T-helper 22 cell (primary cell): ENCODE data around the gene MLF1.
"Not testable (repeated sequence)": the region's sequence is repeated elsewhere in the genome, so short reads cannot be mapped to it uniquely, and the experiment has no call there.

Experiments used
- DNase-seq: peaks from one replicate; pipeline ENCODE4 v3.0.0-alpha.2; 2020; ENCODE audit warnings: low read depth

MLF1 gene, protein sequence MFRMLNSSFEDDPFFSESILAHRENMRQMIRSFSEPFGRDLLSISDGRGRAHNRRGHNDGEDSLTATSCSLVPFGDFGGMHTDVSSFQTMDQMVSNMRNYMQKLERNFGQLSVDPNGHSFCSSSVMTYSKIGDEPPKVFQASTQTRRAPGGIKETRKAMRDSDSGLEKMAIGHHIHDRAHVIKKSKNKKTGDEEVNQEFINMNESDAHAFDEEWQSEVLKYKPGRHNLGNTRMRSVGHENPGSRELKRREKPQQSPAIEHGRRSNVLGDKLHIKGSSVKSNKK

DNA sequence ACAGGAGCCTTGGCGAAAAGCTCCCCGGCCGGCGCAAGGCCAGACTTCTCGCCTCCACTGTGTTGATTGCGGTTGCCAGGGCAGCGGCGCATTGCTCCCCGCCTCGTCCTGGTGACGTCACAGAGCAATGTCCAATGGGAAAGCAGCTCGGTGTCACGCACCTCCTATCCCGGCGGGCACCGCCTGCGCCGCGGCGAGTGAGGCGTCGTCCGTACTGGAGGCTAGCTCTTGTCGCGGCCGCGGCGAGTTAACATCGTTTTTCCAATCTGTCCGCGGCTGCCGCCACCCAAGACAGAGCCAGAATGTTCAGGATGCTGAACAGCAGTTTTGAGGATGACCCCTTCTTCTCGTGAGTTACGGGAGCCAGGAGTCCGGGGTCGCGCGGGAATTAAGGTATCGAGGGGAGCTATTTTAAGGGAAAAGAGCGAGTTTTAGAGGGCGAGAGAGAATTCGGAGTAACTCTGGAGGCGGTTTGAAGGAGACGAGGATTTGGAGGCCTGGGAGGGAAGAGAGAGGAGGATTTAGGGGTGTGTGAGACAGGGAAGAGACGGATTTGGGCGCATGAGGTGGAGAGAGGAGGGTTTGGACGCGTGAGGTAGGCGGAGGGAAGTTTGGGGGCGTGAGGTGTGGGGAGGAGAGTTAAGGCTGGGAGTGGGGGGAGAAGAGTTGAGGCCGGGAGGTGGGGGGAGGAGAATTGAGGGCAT is at the start of gene MLF1:
MLF1 (plus strand) TSS at position 196 of the 704 bp plus-strand sequence; CDS start at position 303, 107 bp downstream.
- DNase-seq = peak; percentile 67

DNA sequence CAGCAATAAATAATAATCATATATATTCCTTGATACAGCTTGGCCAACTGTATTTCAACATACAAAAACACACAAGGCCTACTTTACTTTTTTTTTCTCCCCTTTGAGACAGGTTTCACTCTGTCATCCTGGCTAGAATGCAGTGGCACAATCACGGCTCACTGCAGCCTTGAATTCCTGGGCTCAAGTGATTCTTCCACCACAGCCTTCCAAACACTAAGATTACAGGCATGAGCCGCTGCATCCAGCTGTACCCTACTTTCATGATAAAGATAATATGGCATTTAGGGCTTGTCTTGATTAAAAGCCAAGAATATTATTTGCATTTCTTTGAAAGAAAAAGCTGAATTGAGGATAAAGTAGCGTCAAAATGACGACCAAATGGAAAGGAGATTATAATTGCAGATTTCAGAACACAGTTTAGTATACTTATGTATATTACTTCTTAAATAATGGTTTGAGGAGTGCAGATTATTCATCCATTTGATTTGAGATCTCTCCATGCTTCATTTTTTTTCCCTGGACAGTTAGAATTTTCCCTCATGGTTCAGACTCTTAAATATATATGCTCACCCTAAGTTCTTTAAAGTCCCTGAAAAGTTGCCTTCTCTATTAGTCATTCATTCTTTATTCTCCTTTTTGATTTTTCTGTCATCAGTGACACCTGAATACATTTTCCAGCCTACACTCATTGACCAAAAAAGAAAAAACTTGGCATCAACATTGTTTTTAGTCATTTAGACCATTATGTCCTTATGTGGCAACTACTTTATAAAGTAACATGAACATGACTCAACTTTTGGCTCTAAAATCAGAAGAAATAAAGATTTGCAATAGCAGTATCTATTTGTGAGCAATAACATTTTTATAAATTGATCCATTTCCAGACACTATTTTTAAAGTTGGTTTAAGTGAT is 48.5 kb upstream of the MLF1 start:
- no peak for DNase-seq

DNA sequence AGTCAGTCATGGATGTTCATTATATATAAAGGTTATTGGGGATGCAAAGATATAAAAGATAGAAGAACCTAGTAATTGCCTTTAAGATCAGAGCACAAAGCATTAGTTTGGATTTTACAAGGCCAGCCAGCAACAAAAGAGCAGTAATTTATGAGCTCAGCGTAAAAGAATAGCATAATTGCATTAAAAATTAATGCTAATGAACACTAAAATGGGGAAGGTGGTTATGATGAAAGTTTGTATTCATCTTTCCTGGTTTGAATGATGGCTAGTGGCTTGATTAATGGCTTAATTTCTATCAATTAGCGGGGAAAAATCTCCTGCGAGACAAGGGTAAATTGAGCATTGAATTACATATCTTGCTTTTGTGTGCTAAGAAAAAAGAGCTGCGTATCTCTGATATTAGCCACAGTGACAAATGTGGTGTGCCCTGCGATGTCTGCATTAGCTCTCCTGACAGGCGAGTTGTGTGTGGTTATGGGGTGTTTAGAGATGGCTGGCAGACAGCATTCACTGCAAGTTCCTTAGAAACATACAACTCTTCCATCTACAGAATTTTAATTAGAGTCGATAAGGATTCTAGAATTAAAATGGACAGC is 42.8 kb upstream of the MLF1 start:
- DNase-seq = no peak

DNA sequence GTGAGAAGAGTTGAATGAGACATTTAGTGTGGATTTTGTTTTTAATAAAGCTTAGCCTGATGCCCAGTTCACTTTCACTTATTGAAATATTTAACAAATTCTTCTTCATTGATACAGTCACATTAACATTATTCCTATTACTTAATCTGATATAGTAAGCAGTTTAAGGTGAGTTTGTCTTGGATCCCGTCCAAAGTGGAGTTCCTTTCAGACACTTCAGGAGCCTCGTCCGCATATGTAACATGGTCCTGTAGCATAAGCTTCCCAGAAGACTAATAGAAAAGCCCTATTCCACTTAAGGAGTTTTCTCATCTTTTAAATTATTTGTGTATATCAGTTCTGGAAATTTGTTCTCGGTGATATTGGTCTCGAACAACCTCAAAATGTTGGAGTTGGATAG is 39.7 kb upstream of the MLF1 start:
- DNase-seq = no peak

DNA sequence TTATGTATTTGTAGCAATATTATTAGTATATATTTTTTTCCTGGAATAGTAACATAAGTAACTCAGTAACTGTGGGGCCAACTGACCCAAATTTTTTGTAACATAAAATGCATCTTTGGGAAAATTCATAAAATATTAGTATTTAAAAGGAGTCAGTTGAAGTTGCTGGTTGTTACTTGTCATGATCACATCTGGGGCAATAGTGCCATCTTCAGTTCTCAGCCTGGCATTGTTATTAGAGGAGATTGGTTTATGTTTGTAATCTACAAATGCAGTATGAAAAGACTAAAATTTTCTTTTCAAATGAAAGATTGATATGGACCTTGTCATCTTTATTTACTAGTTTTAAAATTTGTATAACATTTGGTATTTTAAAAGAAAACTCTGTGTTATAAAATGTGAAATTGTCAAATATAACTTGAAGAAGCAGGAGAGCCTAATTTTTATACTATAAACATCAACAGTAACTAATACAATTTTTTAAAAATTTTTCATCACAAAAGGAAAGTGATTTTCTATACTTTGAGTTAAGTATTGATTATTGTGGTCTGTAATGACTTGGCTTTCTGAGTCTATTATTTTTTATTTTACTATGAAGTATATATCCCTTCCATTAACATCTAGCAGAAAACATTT is 38.8 kb upstream of the MLF1 start:
- no peak for DNase-seq

DNA sequence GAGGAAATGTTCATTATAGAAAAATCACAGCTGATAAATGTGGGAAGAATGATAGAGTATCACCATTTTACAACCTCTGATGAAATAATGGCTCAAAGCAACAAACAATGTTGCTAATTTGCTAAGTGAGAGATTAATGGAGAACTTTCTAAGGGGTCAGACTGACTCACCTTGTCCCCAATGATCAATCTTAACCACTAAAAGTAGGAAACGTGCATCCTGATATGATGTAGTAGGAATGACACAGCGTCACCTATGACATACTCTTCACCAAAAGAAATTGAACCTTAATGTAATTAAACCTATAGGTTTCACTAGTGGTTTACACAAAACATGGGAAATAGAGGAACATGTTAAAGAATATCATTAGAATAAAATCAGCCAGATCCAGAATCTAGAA is 35.1 kb upstream of the MLF1 start:
- DNase-seq = no peak

DNA sequence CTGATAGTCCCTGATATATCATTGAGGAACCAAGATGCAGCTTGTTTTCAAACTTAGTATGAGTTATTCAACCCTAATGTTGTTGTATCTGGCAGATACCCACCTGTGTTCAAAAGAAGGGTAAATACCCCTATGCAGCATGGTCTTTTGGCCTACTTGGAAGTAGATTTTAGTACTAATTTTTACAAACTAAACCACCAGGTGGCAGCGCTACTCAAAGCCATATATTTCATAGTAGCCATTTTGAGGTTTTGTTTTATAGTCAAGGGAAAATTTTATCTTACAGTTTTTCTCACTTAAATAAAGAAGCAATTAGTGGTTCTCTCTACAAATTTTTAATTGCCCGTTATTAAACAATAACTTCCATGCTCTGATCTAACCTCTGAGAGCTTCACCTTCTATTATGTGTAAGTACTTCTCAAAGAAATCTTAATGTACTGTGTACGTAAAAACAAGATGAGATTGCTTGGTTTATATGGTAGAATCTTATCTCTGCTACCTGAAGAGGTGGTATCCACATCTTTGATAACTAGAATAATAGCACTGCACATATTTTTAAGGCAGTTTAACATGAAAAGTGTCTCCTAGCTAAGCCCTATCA is 31.5 kb upstream of the MLF1 start:
- no peak for DNase-seq

DNA sequence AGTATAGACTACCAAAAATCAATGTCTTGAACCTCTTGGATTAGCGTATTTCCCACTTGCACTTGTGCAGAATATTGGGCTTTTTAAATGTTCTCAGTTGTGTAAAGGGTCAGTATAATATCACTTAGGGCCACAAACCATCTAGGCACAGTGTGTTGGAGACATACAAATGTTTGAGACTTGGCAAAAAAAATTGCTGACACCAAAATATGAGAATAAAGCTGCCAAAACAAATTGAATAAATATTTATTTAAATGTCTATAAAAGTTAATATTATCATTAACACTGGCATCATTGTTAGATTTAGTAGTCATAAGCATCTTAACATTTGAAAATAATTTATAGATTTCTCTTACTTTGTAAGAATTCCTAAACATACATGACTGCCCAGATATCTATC is 30.9 kb upstream of the MLF1 start:
- DNase-seq = no peak

DNA sequence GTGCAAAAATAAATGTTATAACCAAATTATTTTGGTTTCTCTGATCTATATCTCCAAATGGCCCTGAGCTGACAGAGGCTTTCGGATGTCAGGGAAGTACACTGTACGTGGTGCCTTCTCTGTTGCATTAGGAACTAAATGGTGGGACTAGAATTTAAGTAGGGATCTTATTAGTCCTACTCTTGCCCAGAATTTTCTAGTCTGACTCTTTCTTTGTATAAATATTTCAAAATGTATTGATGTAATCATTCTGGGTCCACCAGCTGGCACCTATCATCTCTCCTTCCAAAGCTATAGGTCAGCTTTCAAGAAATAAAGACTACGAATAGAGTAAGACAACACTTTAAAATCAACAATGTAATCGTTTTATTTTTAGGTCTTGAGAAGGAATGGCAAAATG is 22.3 kb upstream of the MLF1 start:
- no peak for DNase-seq

DNA sequence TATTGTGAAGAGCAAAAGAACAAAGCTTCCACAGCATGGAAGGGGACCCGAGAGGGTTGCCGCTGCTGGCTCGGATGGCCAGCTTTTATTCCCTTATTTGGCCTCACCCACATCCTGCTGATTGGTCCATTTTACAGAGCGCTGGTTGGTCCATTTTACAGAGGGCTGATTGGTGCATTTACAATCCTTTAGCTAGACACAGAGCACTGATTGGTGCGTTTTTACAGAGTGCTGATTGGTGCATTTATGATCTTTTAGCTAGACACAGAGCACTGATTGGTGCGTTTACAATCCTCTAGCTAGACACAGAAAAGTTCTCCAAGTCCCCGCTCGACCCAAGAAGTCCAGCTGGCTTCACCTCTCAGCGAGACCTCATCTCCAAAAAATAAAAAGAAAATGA is 21.1 kb upstream of the MLF1 start:
- not testable (repeated sequence) for DNase-seq

DNA sequence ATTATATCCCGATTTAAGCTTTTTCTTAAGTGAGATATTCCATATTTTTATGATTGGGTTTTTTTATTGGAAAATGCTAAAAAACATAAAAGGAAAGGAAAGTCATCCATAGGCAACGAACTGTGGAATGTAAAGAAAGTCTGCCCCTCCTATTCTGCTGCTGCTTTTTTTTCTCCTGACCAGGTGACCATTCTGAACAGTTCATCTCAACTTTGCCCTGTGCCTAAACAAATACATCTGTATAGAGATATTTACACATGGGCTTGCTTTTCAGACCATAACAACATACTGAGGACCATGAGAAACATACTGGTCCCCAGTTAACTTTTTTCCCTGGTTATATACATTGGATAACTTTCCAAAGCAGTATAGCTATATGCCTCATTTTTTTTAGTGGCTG is 18.9 kb upstream of the MLF1 start:
- DNase-seq = no peak

DNA sequence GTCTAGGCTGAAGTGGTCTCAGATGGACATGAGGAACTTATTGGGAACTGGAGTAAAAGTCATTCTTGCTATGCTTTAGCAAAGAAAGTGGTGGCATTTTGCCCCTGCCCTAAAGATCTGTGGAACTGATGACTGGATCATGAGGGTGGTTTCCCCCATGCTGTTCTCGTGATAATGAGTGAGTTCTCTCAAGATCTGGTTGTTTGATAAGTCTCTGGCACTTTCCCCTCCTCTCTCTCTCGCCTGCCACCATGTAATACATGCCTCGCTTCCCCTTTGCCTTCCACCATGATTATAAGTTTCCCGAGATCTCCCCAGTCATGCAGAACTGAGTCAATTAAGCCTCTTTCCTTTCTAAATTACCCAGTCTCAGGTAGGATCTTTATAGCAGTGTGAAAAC is 11.5 kb upstream of the MLF1 start:
- no peak for DNase-seq

DNA sequence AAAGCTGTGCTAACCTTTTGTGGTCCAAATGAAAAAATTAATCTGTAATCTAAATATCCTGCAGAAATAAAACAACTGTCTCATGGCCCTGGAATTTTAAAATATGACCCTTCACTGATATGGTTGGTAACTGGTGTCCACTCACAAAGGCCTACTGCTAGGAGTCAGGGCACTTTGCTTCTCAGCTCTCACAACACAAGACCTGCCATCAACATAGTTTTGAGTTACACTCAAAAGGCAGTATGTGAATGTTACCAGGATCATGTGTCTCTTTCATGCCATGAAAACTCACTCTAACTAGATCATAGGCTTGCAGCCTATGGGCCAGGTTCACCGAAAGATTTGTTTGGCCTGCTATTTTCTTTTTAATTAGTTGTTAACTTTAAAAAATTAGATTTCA is 10.0 kb upstream of the MLF1 start:
- no peak for DNase-seq

DNA sequence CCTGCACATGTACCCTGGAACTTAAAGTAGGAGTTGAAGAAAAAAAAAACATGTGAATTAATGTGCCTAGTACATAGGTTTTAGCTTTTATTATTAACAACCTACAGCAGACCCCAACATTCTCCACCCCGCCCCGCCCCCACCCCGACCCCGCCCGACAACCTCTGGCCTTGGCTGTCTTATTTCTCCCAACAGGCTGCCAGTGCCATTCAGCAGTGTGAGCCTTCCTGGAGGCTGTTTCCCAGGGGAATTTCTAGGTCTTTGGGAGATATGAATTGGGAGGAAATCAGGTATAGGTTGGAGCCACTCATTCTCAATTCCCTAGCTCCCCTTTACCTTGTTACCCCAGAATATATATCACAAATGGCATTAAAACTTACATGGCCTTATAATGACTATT is 8.3 kb upstream of the MLF1 start:
- no peak for DNase-seq

DNA sequence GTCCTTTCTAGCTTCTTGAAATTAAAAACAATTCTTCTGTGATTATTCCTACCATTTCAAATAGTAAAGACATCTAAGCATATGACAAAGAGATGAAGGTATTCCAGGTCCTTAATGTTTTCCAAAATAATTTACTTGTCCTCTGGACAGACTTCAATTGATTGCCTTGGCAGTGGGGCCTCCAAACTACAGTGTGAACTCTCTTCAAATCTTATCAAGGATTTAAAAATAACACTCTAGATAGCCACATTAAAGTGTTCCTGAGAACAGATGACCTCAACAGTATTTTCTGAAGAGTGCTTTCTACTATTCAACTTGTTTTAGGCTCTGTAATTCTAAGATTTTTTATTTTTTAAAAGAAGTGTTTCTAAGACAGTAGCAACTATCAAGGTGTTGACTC is 7.9 kb upstream of the MLF1 start:
- no peak for DNase-seq

DNA sequence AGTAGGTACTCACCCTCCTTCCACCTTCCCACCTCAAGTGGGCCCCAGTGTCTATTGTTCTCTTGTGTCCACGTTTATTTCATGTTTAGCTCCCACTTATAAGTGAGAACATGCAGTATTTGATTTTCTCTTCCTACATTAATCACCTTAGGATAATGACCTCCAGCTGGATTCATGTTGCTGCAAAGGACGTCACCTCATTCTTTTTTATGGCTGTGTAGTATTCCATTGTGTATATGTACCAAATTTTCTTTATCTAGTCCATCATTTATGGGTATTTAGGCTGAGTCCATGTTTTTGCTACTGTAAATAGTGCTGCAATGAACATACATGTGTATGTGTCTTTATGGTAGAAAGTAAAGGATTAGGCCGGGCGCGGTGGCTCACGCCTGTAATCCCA is 5.9 kb upstream of the MLF1 start:
- no peak for DNase-seq

DNA sequence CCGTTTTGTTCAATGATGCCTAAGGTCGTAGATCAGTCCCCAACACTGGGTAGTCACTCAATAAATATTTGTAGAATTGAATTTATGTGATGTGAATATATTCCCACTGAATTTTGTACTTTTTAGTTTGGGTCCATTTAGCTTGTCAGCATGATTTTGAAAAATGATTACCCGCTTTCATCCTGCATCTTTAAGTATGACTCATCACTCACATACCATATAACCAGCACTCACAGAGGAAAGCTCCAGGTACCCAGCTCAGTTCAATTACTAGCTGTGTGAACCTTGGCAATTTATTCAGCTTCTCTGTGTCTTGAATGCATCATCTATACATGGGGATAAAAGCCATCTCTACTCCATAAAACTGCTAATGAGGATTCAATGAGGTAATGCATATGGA is 2.2 kb upstream of the MLF1 start:
- no peak for DNase-seq

DNA sequence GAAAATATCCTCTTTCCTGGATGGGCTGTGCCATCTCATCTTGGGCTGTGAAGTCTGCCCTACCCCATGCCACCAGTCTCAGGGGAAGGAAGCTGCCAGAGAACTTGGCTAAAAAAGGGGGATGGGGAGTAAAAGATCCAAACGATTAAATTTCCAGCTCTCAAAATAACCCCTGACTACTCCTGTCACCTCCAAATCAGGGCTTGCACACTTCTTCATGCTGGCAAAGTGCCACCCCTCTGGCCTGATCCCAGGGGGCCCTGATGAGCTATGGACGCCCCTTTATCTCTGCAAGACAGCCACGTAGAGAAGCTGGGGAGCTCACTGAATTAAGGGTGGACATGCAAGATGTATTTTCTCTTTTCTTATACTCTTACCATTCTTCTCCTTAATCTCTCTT is 1.2 kb upstream of the MLF1 start:
- no peak for DNase-seq

DNA sequence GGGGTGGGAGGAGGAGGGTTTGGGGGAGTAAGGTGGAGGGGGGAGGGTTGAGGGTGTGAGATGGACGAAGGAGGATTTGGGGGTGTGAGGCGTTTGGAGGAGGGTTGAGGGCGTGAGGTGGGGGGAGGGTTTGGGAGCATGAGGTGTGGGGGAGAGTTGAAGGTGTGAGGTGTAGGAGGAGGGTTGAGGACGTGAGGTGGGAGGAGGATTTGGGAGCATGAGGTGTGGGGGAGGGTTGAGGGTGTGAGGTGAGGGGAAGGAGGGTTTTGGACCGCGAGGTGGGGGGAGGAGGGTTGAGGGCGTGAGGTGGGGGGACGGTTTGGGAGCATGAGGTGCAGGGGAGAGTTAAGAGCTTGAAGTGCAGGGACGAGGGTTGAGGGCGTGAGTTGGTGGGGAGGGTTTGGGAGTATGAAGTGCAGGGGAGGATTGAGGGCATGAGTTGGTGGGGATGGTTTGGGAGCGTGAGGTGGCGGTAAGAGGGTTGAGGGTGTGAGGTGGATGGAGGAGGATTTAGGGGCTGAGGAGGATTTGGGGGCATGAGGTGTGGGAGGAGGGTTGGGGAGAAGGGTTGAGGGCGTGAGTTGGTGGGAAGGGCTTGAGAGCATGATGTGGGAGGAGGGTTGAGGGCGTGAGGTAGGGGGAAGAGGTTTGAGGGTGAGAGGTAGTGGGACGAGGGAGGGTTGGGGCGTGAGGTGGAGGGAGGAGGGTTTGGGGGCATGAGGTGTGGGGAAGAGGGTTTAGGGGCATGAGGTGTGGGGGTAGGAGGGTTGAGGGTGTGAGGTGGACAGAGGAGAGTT is 1.2 kb downstream of the MLF1 start:
- no peak for DNase-seq

DNA sequence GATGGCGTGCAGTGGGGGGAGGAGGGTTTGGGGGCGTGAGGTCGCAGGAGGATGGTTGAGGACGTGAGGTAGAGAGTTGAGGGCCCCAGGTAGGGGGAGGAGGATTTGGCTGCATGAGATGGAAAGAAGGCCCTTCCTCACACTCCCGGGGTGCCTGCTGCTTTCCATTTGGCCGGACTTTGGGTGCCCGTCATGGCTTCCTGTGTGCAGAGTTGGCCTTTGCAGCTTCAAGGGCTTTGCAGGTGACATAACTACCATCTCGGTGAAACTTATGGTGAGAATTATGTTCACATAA is 1.7 kb downstream of the MLF1 start:
- DNase-seq = no peak

DNA sequence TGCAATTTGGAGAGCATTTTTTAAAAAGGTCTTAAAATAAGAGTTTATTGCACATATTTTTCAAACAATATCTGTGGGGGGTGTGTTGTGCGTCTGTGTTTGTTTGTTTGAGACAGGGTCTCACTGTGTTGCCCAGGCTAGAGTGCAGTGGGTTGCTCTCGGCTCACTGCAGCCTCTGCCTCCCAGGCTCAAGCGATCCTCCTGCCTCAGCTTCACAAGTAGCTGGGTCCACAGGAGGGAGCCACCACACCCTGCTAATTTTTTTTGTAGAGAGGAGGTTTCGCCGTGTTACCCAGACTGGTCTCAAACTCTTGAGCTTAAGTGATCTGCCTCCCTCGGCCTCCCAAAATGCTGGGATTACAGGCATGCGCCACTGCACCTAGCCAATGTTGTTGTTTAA is 2.7 kb downstream of the MLF1 start:
- DNase-seq = no peak
